ENCODE measurements around the gene FAM81A.

Gene FAM81A

GRCh38 chr15:59562448-59563186 lies 124.6 kb downstream of the FAM81A start:
- no peak overlapping the region for H3K27ac Mint-ChIP-seq
- no peak for DNase-seq

GRCh38 chr15:59565299-59565698 lies 127.3 kb downstream of the FAM81A start:
- Mint-ChIP-seq H3K4me1 (ENCODE audit: low read depth in 2 of 2) (no peaks in the 10 kb centered on the region), H3K27ac (no peak overlapping the region), H3K36me3 (ENCODE audit: insufficient read depth) (peaks cover 2% of the 10 kb centered on the region), H3K27me3 (peaks cover 6 to 8% of the 10 kb centered on the region in 2 donors), H3K9me3 (no peaks in the 10 kb centered on the region), H3K4me3 (no peak overlapping the region)
- DNase-seq (no peak), ATAC-seq (replicated peaks) (no peak)

More at GRCh38 chr15:59562448-59563186, 124.6 kb downstream of the FAM81A start:
- Mint-ChIP-seq H3K27me3 (peaks cover 6% of the 10 kb centered on the region in 2 donors), H3K36me3 (ENCODE audit: insufficient read depth) (peaks cover 2% of the 10 kb centered on the region), H3K9me3 (no peaks in the 10 kb centered on the region), H3K4me1 (ENCODE audit: low read depth in 2 of 2) (peaks cover 0 to 4% of the 10 kb centered on the region in 2 donors), H3K4me3 (no peak overlapping the region)
- no peak for ATAC-seq (replicated peaks)

- Mint-ChIP-seq H3K27ac (no peak overlapping the region), H3K4me1 (ENCODE audit: low read depth in 2 of 2) (no peaks in the 10 kb centered on the region)
- DNase-seq, result no peak
These were observed 129.3 kb downstream of the FAM81A start for GRCh38 chr15:59567324-59567723.

GRCh38 chr15:59569477-59569876 lies 131.5 kb downstream of the FAM81A start:
- H3K27ac Mint-ChIP-seq, result no peak overlapping the region
- peaks cover 11 to 20% of the 10 kb centered on the region in 2 donors for H3K27me3 Mint-ChIP-seq
- H3K4me1 Mint-ChIP-seq (ENCODE audit: low read depth in 2 of 2), result no peaks in the 10 kb centered on the region
- ATAC-seq (replicated peaks) (no peak), DNase-seq (no peak)
- H3K36me3 Mint-ChIP-seq (ENCODE audit: insufficient read depth), result peaks cover 2% of the 10 kb centered on the region
- no peaks in the 10 kb centered on the region for H3K9me3 Mint-ChIP-seq
- no peak overlapping the region for H3K4me3 Mint-ChIP-seq

More at GRCh38 chr15:59567324-59567723, 129.3 kb downstream of the FAM81A start:
- Mint-ChIP-seq H3K4me3 (no peak overlapping the region), H3K9me3 (no peaks in the 10 kb centered on the region), H3K27me3 (peaks cover 10 to 11% of the 10 kb centered on the region in 2 donors), H3K36me3 (ENCODE audit: insufficient read depth) (peaks cover 2% of the 10 kb centered on the region)
- ATAC-seq (replicated peaks), result no peak

- ATAC-seq (replicated peaks) (no peak), DNase-seq (no peak)
- Mint-ChIP-seq H3K27me3 (peaks cover 11 to 22% of the 10 kb centered on the region in 2 donors), H3K4me3 (no peak overlapping the region), H3K36me3 (ENCODE audit: insufficient read depth) (peaks cover 2% of the 10 kb centered on the region), H3K27ac (no peak overlapping the region), H3K4me1 (ENCODE audit: low read depth in 2 of 2) (no peaks in the 10 kb centered on the region), H3K9me3 (no peaks in the 10 kb centered on the region)
These were observed 132.3 kb downstream of the FAM81A start for GRCh38 chr15:59570315-59570714.

GRCh38 chr15:59571606-59572005 lies 133.6 kb downstream of the FAM81A start:
- peaks cover 9 to 21% of the 10 kb centered on the region in 2 donors for H3K27me3 Mint-ChIP-seq
- no peaks in the 10 kb centered on the region for H3K4me1 Mint-ChIP-seq (ENCODE audit: low read depth in 2 of 2)
- H3K9me3 Mint-ChIP-seq, result no peaks in the 10 kb centered on the region
- no peak for ATAC-seq (replicated peaks)
- no peak for DNase-seq
- H3K4me3 Mint-ChIP-seq, result no peak overlapping the region
- no peak overlapping the region for H3K27ac Mint-ChIP-seq
- no peaks in the 10 kb centered on the region for H3K36me3 Mint-ChIP-seq (ENCODE audit: insufficient read depth)
